GM21825 (cell line): ENCODE data around the gene FOXA1.

Source experiments
- ATAC-seq: cut with Tn5 transposase; IDR thresholded peaks from one replicate; pipeline ENCODE4 v1.9.1; 2021; ENCODE audit warnings: mild to moderate bottlenecking, moderate library complexity; ENCODE audit not compliant: unreplicated experiment

FOXA1 gene

GRCh38 chr14:37602605-37603453 is 7.8 kb upstream of the FOXA1 start:
- ATAC-seq, result no peak

GRCh38 chr14:37601865-37602264 is 6.8 kb upstream of the FOXA1 start:
- no peak for ATAC-seq

GRCh38 chr14:37600880-37601741 is 6.1 kb upstream of the FOXA1 start:
- no peak for ATAC-seq

DNA sequence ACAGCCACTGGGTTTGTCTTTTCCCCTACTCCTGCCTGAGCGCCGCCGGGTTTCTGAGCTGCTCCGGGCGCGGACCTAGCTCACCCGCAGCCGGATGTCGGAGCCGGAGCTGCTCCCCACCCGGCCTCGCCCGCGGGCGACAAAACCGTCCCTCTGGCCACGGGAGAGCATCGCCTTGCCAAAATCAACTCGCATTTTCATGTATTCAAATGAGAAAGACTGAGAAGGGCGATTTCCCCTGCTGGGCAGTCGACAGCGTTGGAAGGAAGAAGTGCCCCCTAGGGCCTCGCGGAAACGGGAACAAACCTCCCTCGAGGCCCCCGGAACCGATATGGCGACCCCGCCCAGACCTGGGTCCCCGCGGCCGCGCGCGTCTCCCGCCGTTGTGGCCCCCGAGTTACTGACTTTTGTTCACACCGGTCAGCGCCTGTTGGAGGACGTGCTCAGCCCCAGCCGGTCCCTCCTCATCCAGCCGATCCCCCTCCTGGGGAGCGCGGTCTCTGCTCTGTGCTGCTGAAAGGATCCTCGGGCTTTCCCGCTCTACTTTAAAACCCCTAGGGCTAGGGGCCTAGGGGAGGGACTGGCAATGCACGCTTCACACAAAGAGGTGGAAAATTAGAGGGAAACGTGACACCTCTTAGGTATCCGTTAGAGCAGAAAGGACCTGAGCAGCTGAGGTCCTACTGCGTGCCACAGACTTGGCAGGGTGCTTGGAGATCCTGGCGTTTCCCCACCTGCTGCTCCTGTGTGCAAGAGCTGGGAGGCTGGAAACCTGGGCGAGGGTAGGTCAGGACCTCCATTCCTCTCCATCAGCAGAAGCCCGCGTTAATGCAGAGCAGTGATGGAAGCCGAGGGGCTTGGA is 4.7 kb upstream of the FOXA1 start:
- no peak for ATAC-seq

- ATAC-seq, result no peak
Measured at GRCh38 chr14:37598747-37599506, 3.9 kb upstream of the FOXA1 start.

GRCh38 chr14:37597914-37598746 is 3.1 kb upstream of the FOXA1 start:
- no peak for ATAC-seq

- ATAC-seq, result no peak
Measured at GRCh38 chr14:37597538-37597913, 2.5 kb upstream of the FOXA1 start.

DNA sequence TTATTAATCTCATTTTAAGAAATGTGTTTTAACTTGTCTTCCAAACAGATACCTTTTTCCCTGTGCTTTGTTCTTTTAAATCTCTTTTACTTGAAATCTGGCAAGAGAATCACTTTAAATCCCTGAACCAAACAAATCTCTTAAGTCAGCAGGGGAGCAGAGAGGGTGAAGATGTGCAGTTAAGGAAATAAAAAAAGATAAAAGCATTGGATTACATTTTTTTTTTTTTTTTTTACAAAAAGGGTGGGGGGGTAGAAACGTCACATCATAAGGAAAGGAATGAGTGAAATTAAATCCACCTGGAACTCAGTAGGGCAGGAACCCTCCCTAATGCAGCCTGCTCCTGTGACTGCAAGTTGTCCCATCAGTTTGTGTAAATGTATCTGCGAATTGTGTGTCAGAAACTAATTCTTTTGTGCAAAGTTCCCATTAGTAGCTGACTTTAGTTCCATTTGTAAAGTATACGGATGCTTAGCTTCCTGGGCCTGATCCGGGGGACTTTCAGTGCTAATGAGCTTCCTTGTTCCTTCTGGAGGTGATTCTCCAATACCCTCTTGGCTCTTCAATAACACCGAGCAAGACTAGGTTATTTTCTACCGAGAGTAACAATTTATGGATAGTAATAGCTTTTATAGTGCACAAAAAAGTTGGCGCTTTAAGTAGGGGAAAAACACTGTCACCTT is 1.9 kb upstream of the FOXA1 start:
- ATAC-seq, result no peak

DNA sequence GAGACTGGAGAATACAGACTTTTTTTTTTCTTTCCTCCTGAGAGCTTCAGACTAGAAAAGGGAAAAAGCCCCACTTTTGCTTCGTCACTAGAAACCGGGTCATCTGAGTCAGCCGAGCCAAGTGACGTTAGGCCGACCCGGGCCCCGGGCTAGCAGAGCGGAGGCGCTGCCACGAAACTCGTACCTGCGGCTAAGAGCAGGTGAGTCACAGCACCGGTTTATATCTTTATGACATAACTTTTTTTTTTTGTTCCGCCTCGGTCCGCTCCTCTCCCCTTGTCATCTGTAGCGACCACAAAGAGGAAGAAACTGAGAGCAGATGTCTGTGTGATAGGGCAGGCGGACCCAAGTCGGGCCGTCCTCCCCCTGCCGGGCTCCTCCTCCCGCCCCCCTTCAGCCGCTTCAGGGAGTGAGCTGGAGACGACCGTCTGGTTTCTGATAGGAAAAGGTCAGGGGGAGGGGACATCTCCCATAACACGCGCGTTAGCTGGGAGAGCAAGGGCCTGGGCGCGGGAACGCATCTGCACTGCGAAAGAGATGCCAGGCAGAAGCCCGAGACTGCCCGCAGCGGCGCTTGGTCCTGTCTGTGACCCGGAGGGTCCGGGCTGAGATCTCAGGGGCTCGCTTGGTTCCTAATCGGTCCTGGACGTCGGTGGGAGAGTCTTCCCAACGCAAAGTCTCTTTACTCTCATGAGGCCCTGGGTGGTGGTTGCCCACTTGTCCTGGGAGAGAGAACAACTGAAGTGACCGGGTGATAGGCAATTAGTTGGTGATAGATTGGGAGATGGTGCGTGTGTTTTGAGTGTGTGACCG is 966 bp upstream of the FOXA1 start:
- ATAC-seq, result peak; percentile 49

DNA sequence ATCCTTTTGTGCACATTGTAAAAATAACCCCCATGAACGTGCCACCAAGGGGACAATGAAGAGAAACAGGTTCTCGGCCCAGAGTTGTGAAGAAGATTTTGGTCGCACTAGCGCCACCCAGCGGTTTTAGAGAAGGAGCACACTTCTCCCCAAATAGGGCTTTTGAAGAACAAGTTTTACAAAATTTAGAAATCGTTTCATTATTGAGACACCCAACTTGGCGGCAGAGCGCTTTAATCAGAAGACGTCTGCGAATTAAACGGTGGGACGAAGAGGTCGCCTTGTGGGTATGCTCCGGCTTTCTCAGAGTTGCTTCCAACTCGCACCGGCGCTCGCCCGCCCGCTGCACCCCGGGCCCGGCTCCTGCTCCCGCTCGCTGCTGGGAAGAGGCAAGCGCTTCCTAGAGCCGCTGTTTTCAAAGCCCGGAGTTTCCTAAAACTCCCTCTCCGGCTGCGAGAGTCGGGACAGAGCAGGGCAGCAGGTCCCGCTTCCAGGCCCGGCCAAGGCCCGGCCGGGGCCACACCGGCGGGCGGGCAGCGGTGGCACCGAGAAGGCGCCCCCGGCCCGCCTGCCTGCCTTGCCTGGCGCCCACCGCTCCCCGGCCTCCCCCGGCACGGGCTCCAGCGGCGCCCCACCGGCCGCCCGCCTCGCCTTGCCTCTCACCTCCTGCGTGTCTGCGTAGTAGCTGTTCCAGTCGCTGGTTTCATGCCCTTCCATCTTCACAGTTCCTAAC is 645 bp downstream of the FOXA1 start:
- no peak for ATAC-seq

GRCh38 chr14:37593511-37594237 is 1.4 kb downstream of the FOXA1 start:
- no peak for ATAC-seq

DNA sequence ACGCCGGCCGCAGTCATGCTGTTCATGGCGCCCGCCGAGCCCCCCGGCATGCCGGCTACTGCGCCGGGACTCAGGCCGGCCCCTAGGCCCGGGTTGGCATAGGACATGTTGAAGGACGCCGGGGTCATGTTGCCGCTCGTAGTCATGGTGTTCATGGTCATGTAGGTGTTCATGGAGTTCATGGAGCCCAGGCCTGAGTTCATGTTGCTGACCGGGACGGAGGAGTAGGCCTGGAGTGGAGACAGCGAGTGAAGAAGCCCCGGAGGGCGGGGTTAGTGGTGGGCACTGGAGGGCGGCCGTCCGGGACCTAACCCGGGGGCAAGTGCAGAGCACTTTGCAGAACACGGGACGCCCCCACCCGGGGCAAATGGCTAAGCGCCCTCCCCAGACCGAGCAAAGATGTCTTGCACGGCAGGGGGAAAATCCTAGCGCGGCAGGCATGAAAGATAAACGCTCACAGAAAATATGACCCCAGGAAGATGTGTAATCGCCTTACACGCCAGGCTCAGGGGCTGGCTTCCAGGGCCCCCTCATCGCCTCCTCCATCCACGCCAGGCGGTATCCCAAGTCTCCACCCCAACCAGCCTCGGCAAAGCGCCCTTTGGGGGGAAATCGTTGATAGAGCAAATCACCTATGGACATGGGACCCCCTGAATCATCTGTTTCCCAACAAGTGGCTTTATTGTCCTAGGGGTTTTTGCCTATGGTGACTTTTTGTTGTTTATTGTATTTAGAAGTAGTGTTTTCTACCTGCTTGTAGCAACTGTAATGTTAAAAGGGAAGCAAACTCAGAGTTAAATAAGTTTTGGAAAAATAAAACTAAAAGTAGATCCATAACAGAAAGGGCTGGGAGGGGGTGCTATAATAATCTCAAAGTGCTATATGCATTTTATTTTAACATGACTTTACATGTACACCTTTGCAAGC is 2.3 kb downstream of the FOXA1 start:
- ATAC-seq, result no peak

DNA sequence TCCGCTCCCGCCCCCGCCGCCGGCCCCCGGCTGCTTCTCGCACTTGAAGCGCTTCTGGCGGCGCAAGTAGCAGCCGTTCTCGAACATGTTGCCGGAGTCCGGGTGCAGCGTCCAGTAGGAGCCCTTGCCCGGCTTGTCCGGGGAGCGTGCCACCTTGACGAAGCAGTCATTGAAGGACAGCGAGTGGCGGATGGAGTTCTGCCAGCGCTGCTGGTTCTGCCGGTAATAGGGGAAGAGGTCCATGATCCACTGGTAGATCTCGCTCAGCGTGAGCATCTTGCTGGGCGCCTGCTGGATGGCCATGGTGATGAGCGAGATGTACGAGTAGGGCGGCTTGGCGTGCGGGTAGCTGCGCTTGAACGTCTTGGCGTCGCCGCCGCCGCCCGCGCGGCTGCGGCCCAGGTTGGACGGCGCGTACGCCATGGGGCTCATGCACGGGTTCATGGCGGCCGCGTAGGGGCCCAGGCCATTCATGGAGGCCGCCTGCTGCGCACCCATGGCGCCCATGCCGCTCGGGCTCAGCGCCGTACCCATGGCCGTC is 3.0 kb downstream of the FOXA1 start:
- ATAC-seq, result no peak

DNA sequence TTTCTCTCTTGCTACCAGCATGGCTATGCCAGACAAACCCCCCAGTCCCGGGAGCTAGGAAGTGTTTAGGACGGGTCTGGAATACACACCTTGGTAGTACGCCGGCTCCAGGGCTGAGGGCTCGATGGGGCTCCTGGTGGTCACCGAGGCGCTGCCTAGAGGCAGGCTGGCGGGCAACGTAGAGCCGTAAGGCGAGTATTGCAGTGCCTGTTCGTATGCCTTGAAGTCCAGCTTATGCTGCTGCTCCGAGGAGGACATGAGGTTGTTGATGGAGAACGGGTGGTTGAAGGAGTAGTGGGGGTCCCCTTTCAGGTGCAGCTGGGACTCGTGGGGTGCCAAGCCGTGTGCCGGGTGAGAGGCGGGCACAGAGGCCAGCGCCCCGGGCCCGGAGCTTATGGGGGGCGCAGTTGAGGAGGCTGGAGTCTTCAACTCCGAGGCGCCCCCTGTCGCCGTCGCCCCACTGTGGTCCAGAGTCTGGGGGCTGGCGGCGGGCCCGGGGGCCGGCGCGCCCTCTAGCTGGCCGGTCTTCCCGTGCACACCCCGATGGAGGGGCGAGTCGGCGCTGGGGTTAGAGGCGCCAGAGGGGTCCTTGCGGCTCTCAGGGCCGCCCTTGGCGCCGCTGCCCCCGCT is 3.6 kb downstream of the FOXA1 start:
- ATAC-seq, result no peak
